ENCODE data around the gene TMEM114. TPM values are rescaled to one million over a fixed set of nuclear protein-coding genes. Genes with fewer than 3 reads are reported as not detected.

The TMEM114 gene
- total RNA-seq, 3 donors from 2014 or later = not detected

- peak overlapping the region; percentile 97 to 98 (median 98) for H3K4me3 ChIP-seq
- intact Hi-C loops (cut with DNase I; ENCODE audit: low total_unique reads) = loop anchor here (2.0 kb wide), 1 partner anchor 388 kb away; no protein-coding TSS in a partner anchor
- DNase-seq (ENCODE audit: low spot score in 2 of 2) = no peak
- no peaks in the 10 kb centered on the region for H3K36me3 ChIP-seq
- peak overlapping the region; percentile 88 to 89 for H3K27ac ChIP-seq
- no peaks in the 10 kb centered on the region for H3K9me3 ChIP-seq
- H3K4me1 ChIP-seq = no peaks in the 10 kb centered on the region
- TF ChIP-seq POLR2AphosphoS5 (IDR thresholded peaks at IDR 0.05) (no peak), POLR2A (IDR thresholded peaks at IDR 0.05) (no peak), CTCF (IDR thresholded peaks at IDR 0.05) (no peak)
- H3K27me3 ChIP-seq = no peaks in the 10 kb centered on the region
Measured at GRCh38 chr16:8621222-8621571, 30.9 kb upstream of the TMEM114 start.

GRCh38 chr16:8620535-8620934, 30.2 kb upstream of the TMEM114 start:
- TF ChIP-seq POLR2A (IDR thresholded peaks at IDR 0.05) = no peak
- TF ChIP-seq CTCF (IDR thresholded peaks at IDR 0.05) = no peak
- no peak for TF ChIP-seq POLR2AphosphoS5 (IDR thresholded peaks at IDR 0.05)
- intact Hi-C loops (cut with DNase I; ENCODE audit: low total_unique reads) = loop anchor here (2.0 kb wide), 1 partner anchor 388 kb away; no protein-coding TSS in a partner anchor
- DNase-seq (ENCODE audit: low spot score in 2 of 2) = no peak

GRCh38 chr16:8619671-8620370, 29.5 kb upstream of the TMEM114 start:
- H3K27me3 ChIP-seq = no peaks in the 10 kb centered on the region
- intact Hi-C loops (cut with DNase I; ENCODE audit: low total_unique reads) = loop anchor here (2.0 kb wide), 1 partner anchor 389 kb away; no protein-coding TSS in a partner anchor
- no peaks in the 10 kb centered on the region for H3K4me1 ChIP-seq
- no peak overlapping the region for H3K4me3 ChIP-seq
- TF ChIP-seq CTCF (IDR thresholded peaks at IDR 0.05) = no peak
- H3K27ac ChIP-seq = no peak overlapping the region
- H3K9me3 ChIP-seq = no peaks in the 10 kb centered on the region
- DNase-seq (ENCODE audit: low spot score in 2 of 2) = no peak
- H3K36me3 ChIP-seq = no peaks in the 10 kb centered on the region

More at GRCh38 chr16:8620535-8620934, 30.2 kb upstream of the TMEM114 start:
- H3K9me3 ChIP-seq = no peaks in the 10 kb centered on the region
- no peaks in the 10 kb centered on the region for H3K4me1 ChIP-seq
- H3K36me3 ChIP-seq = no peaks in the 10 kb centered on the region
- no peaks in the 10 kb centered on the region for H3K27me3 ChIP-seq
- no peak overlapping the region for H3K27ac ChIP-seq
- H3K4me3 ChIP-seq = no peak overlapping the region

- no peaks in the 10 kb centered on the region for H3K27me3 ChIP-seq
- no peak overlapping the region for H3K27ac ChIP-seq
- H3K36me3 ChIP-seq = no peaks in the 10 kb centered on the region
- DNase-seq (ENCODE audit: low spot score in 2 of 2) = no peak
- no peak for TF ChIP-seq POLR2AphosphoS5 (IDR thresholded peaks at IDR 0.05)
- TF ChIP-seq CTCF (IDR thresholded peaks at IDR 0.05) = no peak
- no peak for TF ChIP-seq POLR2A (IDR thresholded peaks at IDR 0.05)
- intact Hi-C loops (cut with DNase I; ENCODE audit: low total_unique reads) = no loop called here
- no peaks in the 10 kb centered on the region for H3K9me3 ChIP-seq
- no peak overlapping the region for H3K4me3 ChIP-seq
- H3K4me1 ChIP-seq = no peaks in the 10 kb centered on the region
Measured at GRCh38 chr16:8614435-8615029, 24.2 kb upstream of the TMEM114 start.

GRCh38 chr16:8611886-8612600, 21.7 kb upstream of the TMEM114 start:
- Histone ChIP-seq H3K4me3 (no peak overlapping the region), H3K4me1 (no peaks in the 10 kb centered on the region), H3K27ac (no peak overlapping the region), H3K36me3 (no peaks in the 10 kb centered on the region), H3K9me3 (no peaks in the 10 kb centered on the region), H3K27me3 (no peaks in the 10 kb centered on the region)
- intact Hi-C loops (cut with DNase I; ENCODE audit: low total_unique reads) = no loop called here
- no peak for DNase-seq (ENCODE audit: low spot score in 2 of 2)
- TF ChIP-seq POLR2A (IDR thresholded peaks at IDR 0.05) = no peak
- no peak for TF ChIP-seq CTCF (IDR thresholded peaks at IDR 0.05)
- TF ChIP-seq POLR2AphosphoS5 (IDR thresholded peaks at IDR 0.05) = no peak
